Measurements from ENCODE around the gene LRRC7. TPM values are rescaled to one million over a fixed set of nuclear protein-coding genes. Genes with fewer than 3 reads are reported as not detected.

LRRC7 gene
- total and polyA plus RNA-seq, 2 experiments from 2014 or later, result 0.99 to 1.8 TPM

DNA sequence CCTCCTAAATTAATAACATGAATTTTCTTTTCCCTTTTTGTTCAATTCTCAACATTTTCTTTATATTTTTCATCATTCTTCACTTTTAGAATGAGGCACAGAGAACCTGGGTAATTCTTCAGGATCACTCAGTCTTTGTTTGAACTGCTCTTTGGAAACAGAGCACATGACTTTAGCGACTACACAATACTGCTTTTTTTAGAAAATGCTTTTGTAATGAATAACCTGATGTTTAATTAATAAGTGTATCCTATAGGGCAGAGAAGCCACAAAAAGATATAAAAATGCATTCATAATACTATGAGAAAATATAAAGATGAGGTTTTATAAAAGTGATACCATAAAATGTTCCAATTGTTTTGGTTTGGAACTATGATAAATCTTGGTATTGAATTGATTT is 77.8 kb downstream of the LRRC7 start:
- Histone ChIP-seq H3K9me3 (ENCODE audit: low read depth) (no peaks in the 10 kb centered on the region), H3K27ac (no peak overlapping the region), H3K9me2 (replicated peaks; ENCODE audit: insufficient read depth) (no peaks in the 10 kb centered on the region), H2AFZ (no peak overlapping the region), H3K4me1 (ENCODE audit: insufficient read depth) (no peaks in the 10 kb centered on the region), H3K4me3 (no peak overlapping the region), H4K20me1 (ENCODE audit: insufficient read depth, poor library complexity, severe bottlenecking) (no peaks in the 10 kb centered on the region), H3K27me3 (no peaks in the 10 kb centered on the region), H3K36me3 (replicated peaks; ENCODE audit: insufficient read depth, low read depth) (no peaks in the 10 kb centered on the region), H3K4me2 (no peak overlapping the region), H3K79me2 (no peaks in the 10 kb centered on the region)
- WGBS (ENCODE audit: low lambda C conversion rate, missing lambda C conversion rate), result 76% methylated on average over 1 of the region's 1 CpG
- no peak for TF ChIP-seq EZH2phosphoT487 (IDR thresholded peaks at IDR 0.05; ENCODE audit: low read depth, severe bottlenecking, unreplicated experiment)
- no peak for TF ChIP-seq EZH2 (IDR thresholded peaks at IDR 0.05; ENCODE audit: borderline replicate concordance)
- TF ChIP-seq, protein P1, sequence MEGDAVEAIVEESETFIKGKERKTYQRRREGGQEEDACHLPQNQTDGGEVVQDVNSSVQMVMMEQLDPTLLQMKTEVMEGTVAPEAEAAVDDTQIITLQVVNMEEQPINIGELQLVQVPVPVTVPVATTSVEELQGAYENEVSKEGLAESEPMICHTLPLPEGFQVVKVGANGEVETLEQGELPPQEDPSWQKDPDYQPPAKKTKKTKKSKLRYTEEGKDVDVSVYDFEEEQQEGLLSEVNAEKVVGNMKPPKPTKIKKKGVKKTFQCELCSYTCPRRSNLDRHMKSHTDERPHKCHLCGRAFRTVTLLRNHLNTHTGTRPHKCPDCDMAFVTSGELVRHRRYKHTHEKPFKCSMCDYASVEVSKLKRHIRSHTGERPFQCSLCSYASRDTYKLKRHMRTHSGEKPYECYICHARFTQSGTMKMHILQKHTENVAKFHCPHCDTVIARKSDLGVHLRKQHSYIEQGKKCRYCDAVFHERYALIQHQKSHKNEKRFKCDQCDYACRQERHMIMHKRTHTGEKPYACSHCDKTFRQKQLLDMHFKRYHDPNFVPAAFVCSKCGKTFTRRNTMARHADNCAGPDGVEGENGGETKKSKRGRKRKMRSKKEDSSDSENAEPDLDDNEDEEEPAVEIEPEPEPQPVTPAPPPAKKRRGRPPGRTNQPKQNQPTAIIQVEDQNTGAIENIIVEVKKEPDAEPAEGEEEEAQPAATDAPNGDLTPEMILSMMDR (IDR thresholded peaks at IDR 0.05; ENCODE audit: poor library complexity), result no peak
- no peak for DNase-seq (ENCODE audit: low spot score)

DNA sequence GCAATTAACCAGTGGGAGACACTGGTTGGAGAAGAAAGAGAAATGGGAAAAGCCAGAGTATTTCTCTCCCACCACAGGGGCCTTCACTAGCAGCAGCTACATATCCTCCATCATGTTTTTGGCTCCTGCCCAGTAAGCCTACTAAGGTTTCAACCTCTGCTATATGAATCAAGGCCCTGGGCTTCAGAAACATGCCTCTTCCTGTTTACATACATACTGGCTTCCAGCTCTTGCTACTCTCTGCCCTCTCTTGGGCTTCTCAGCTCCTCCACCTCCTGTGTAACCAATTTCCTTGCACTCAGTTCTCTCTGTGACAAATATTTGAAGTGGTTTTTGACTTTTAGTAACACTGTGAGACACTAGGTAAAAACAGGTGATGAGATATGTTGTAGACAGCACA is 80.8 kb downstream of the LRRC7 start:
- DNase-seq (ENCODE audit: low spot score), result no peak
- H3K4me1 ChIP-seq (ENCODE audit: insufficient read depth), result no peaks in the 10 kb centered on the region
- H2AFZ ChIP-seq, result no peak overlapping the region
- no peak overlapping the region for H3K4me2 ChIP-seq
- H3K79me2 ChIP-seq, result no peaks in the 10 kb centered on the region
- H3K27ac ChIP-seq, result no peak overlapping the region
- no peak overlapping the region for H3K4me3 ChIP-seq
- H3K9me2 ChIP-seq (replicated peaks; ENCODE audit: insufficient read depth), result no peaks in the 10 kb centered on the region
- H3K9me3 ChIP-seq (ENCODE audit: low read depth), result no peaks in the 10 kb centered on the region
- no peaks in the 10 kb centered on the region for H4K20me1 ChIP-seq (ENCODE audit: insufficient read depth, poor library complexity, severe bottlenecking)
- no peaks in the 10 kb centered on the region for H3K27me3 ChIP-seq
- no peaks in the 10 kb centered on the region for H3K36me3 ChIP-seq (replicated peaks; ENCODE audit: insufficient read depth, low read depth)
- TF ChIP-seq EZH2phosphoT487 (IDR thresholded peaks at IDR 0.05; ENCODE audit: low read depth, severe bottlenecking, unreplicated experiment), result no peak
- TF ChIP-seq EZH2 (IDR thresholded peaks at IDR 0.05; ENCODE audit: borderline replicate concordance), result no peak
- TF ChIP-seq, protein P1 (IDR thresholded peaks at IDR 0.05; ENCODE audit: poor library complexity), result no peak

DNA sequence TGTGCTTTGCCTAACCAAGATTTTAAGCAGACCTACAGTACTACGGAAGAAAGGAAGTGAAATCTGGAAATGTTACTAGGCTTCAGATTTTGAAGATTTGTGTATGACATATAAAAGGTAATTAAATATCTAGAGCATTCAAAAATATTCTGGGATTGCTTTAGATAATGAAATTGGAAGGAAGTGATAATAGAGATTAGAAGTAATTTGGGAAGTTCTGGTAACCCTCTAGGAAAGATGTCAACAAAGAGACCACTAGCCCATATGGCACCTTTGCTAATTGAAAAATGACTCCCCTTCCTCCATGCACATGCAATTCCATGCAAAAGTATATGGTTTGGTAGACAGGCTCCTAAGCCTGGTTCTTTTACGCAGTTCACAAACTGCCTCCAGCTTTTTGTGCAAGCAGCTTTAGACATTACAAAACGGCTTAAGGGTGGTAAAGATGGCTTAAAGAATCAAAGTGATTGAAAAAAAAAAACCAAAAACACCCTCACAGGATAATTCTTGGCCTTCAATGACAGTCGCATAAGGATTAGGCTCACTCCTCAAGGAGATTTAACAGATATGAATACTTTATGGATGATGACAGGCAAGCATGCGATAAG is 81.8 kb downstream of the LRRC7 start:
- no peaks in the 10 kb centered on the region for H3K36me3 ChIP-seq (replicated peaks; ENCODE audit: insufficient read depth, low read depth)
- no peak overlapping the region for H2AFZ ChIP-seq
- DNase-seq (ENCODE audit: low spot score), result no peak
- WGBS (ENCODE audit: low lambda C conversion rate, missing lambda C conversion rate), result 68% methylated on average over 5 of the region's 5 CpGs
- H3K4me1 ChIP-seq (ENCODE audit: insufficient read depth), result no peaks in the 10 kb centered on the region
- no peaks in the 10 kb centered on the region for H3K79me2 ChIP-seq
- H3K9me2 ChIP-seq (replicated peaks; ENCODE audit: insufficient read depth), result no peaks in the 10 kb centered on the region
- TF ChIP-seq EZH2 (IDR thresholded peaks at IDR 0.05; ENCODE audit: borderline replicate concordance), result no peak
- TF ChIP-seq, protein P1 (IDR thresholded peaks at IDR 0.05; ENCODE audit: poor library complexity), result no peak
- TF ChIP-seq EZH2phosphoT487 (IDR thresholded peaks at IDR 0.05; ENCODE audit: low read depth, severe bottlenecking, unreplicated experiment), result no peak
- no peaks in the 10 kb centered on the region for H3K9me3 ChIP-seq (ENCODE audit: low read depth)
- no peaks in the 10 kb centered on the region for H4K20me1 ChIP-seq (ENCODE audit: insufficient read depth, poor library complexity, severe bottlenecking)
- no peak overlapping the region for H3K27ac ChIP-seq
- no peaks in the 10 kb centered on the region for H3K27me3 ChIP-seq
- H3K4me3 ChIP-seq, result no peak overlapping the region
- H3K4me2 ChIP-seq, result no peak overlapping the region
